GM23338 (cell line): ENCODE data around the gene LRBA. TPM values are rescaled to one million over a fixed set of nuclear protein-coding genes. Genes with fewer than 3 reads are reported as not detected.

Experiments used
- ATAC-seq: fragments of 200-7000 bp; cut with Tn5 transposase; 3 replicates; pipeline ENCODE4 v1.9.1; 2020
- DNase-seq: peaks from one replicate; pipeline ENCODE4 v3.0.0-alpha.2; 2015; ENCODE audit warnings: low spot score
- H2AFZ ChIP-seq: fragments of 200-600 bp; sonication (generic); 2 replicates; pipeline ENCODE4 v1.8.0; 2016; ENCODE audit warnings: antibody characterized with exemption, mild to moderate bottlenecking, moderate library complexity
- H3F3A ChIP-seq: fragments of 200-600 bp; sonication (generic); replicated peaks from 2 replicates; pipeline ENCODE4 v1.8.0; 2017; ENCODE audit warnings: antibody characterized with exemption, mixed run types, low read depth
- H3K27ac ChIP-seq: fragments of 200-600 bp; sonication (generic); 2 replicates; pipeline ENCODE4 v1.6.1; 2016; ENCODE audit warnings: low read depth
- H3K27me3 ChIP-seq: fragments of 200-600 bp; sonication (generic); 2 replicates; pipeline ENCODE4 v1.8.0; 2016; ENCODE audit warnings: mild to moderate bottlenecking, mixed run types, moderate library complexity; ENCODE audit not compliant: insufficient read depth
- H3K36me3 ChIP-seq: fragments of 200-600 bp; sonication (generic); 2 replicates; pipeline ENCODE4 v1.8.0; 2016; ENCODE audit warnings: mild to moderate bottlenecking; ENCODE audit not compliant: insufficient read depth
- H3K4me1 ChIP-seq: fragments of 200-600 bp; sonication (generic); 2 replicates; pipeline ENCODE4 v1.8.0; 2016; ENCODE audit warnings: mild to moderate bottlenecking, moderate library complexity; ENCODE audit not compliant: insufficient read depth
- H3K4me2 ChIP-seq: fragments of 200-600 bp; sonication (generic); 2 replicates; pipeline ENCODE4 v1.7.1; 2017; ENCODE audit warnings: mixed run types
- H3K4me3 ChIP-seq: fragments of 200-600 bp; sonication (generic); 2 replicates; pipeline ENCODE4 v1.6.1; 2016; ENCODE audit warnings: mixed run types
- H3K79me2 ChIP-seq: fragments of 200-600 bp; sonication (generic); replicated peaks from 2 replicates; pipeline ENCODE4 v1.8.0; 2017; ENCODE audit warnings: mild to moderate bottlenecking; ENCODE audit not compliant: insufficient read depth
- H3K9me2 ChIP-seq: fragments of 200-600 bp; sonication (generic); 2 replicates; pipeline ENCODE4 v1.8.0; 2017; ENCODE audit not compliant: insufficient read depth
- H4K20me1 ChIP-seq: fragments of 200-600 bp; sonication (generic); replicated peaks from 2 replicates; pipeline ENCODE4 v1.8.0; 2017; ENCODE audit warnings: mild to moderate bottlenecking; ENCODE audit not compliant: insufficient read depth
- H3K27ac Mint-ChIP-seq: 2 replicates; pipeline ENCODE4 v1.8.0; 2020; ENCODE audit warnings: inconsistent platforms, mild to moderate bottlenecking, moderate library complexity, mixed read lengths
- H3K27me3 Mint-ChIP-seq: 3 replicates; pipeline ENCODE4 v1.8.0; 2022; ENCODE audit warnings: low read depth, mild to moderate bottlenecking, moderate library complexity, mixed read lengths, inconsistent platforms; ENCODE audit not compliant: insufficient read depth, poor library complexity
- H3K36me3 Mint-ChIP-seq: 3 replicates; pipeline ENCODE4 v1.8.0; 2021; ENCODE audit warnings: low read depth, mild to moderate bottlenecking, inconsistent platforms, moderate library complexity, mixed read lengths
- H3K4me1 Mint-ChIP-seq: 3 replicates; pipeline ENCODE4 v1.8.0; 2020; ENCODE audit warnings: mild to moderate bottlenecking, inconsistent platforms, mixed read lengths
- H3K4me3 Mint-ChIP-seq: 3 replicates; pipeline ENCODE4 v1.8.0; 2021; ENCODE audit warnings: moderate library complexity, mild to moderate bottlenecking, inconsistent platforms, mixed read lengths
- H3K9me3 Mint-ChIP-seq: 3 replicates; pipeline ENCODE4 v1.8.0; 2020; ENCODE audit warnings: moderate library complexity, mild to moderate bottlenecking, inconsistent platforms, mixed read lengths
- CREB1 ChIP-seq: fragments of 250-450 bp; sonication (Bioruptor Pico); IDR thresholded peaks from 2 replicates; pipeline ENCODE4 v1.5.0; 2020; ENCODE audit warnings: low read depth, mild to moderate bottlenecking, moderate library complexity
- EZH2 ChIP-seq: fragments of 200-600 bp; sonication (generic); IDR thresholded peaks from one replicate; pipeline ENCODE4 v1.8.0; 2017; ENCODE audit warnings: antibody characterized with exemption, mild to moderate bottlenecking, low read depth; ENCODE audit not compliant: unreplicated experiment
- EZH2phosphoT487 ChIP-seq: fragments of 200-600 bp; sonication (generic); IDR thresholded peaks from one replicate; pipeline ENCODE4 v1.8.1; 2018; ENCODE audit warnings: antibody characterized with exemption; ENCODE audit not compliant: unreplicated experiment
- JUNB ChIP-seq: IDR thresholded peaks from one replicate; pipeline ENCODE4 v1.6.1; 2016; ENCODE audit warnings: antibody characterized with exemption; ENCODE audit not compliant: unreplicated experiment
- NANOG ChIP-seq: IDR thresholded peaks from 2 replicates; pipeline ENCODE4 v1.6.1; 2016; ENCODE audit warnings: antibody characterized with exemption, borderline replicate concordance
- POLR2AphosphoS5 ChIP-seq: IDR thresholded peaks from 2 replicates; pipeline ENCODE4 v1.6.1; 2016; ENCODE audit warnings: antibody characterized with exemption, low read depth
- STAT1 ChIP-seq: IDR thresholded peaks from one replicate; pipeline ENCODE4 v1.6.1; 2016; ENCODE audit warnings: antibody characterized with exemption; ENCODE audit not compliant: unreplicated experiment
- ZNF114 ChIP-seq: fragments of 250-450 bp; sonication (Bioruptor Pico); IDR thresholded peaks from 2 replicates; pipeline ENCODE4 v1.5.0; 2020; ENCODE audit warnings: mild to moderate bottlenecking, moderate library complexity
- ZNF331 ChIP-seq: fragments of 250-450 bp; sonication (Bioruptor Pico); IDR thresholded peaks from 2 replicates; pipeline ENCODE4 v1.5.0; 2020; ENCODE audit warnings: low read depth, mild to moderate bottlenecking, moderate library complexity
- polyA plus RNA-seq: library from polyadenylated mRNA; unstranded; fragments of >200 nt; fragmentation: Nextera tagmentation; extraction: Ambion mirVana; gene quantifications from 2 replicates; pipeline ENCODE4 v1.2.1, GENCODE V29; 2016
- total RNA-seq: library from RNA; depleted of rRNA; stranded (reverse); fragments of >200 nt; shearing (Covaris generic); gene quantifications from 2 replicates; pipeline ENCODE4 v1.2.3, GENCODE V29; 2014
- TF ChIP-seq, protein P1 (sequence below): IDR thresholded peaks from one replicate; pipeline ENCODE4 v1.6.1; 2018; ENCODE audit warnings: antibody characterized with exemption; ENCODE audit not compliant: unreplicated experiment
- TF ChIP-seq, protein P2 (sequence below): IDR thresholded peaks from 2 replicates; pipeline ENCODE4 v1.6.1; 2016; ENCODE audit warnings: antibody characterized with exemption
- TF ChIP-seq, protein P3 (sequence below), 2 experiments: fragments of 200-600 bp in 1 of 2; sonication (generic) in 1 of 2; conservative IDR thresholded peaks; 2 replicates each; pipeline versions ENCODE4 v1.5.1 to v1.6.1; 2016 to 2017; ENCODE audit warnings: antibody characterized with exemption in 2 of 2, low read depth in 2 of 2, mild to moderate bottlenecking in 2 of 2, moderate library complexity in 1 of 2

The LRBA gene
- total and polyA plus RNA-seq, 2 experiments from 2014 or later: 23.3 to 126 TPM

DNA sequence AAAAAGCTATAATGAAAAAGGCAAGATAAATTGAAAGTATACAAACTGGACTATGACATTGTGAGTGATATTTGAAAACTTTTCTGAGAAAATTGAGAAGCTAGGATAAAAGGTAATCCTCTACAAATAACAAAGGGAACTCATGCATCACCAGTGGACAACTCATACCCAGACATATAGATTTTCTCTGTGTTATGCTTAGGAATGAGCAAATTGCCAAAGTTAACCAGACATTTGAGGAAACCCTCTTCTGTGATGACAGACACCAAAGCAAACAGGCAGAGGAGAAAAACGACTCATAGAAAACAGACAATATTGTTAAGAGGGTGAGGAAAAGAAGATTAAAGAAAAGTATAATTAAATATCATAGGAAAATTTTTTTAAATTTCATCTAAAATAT is 246.6 kb downstream of the LRBA start:
- Mint-ChIP-seq H3K36me3 (no peaks in the 10 kb centered on the region), H3K4me1 (peaks cover 9% of the 10 kb centered on the region; the same call in 2 of the 3 replicates), H3K9me3 (no peaks in the 10 kb centered on the region), H3K27ac (no peak overlapping the region), H3K4me3 (no peak overlapping the region), H3K27me3 (no peaks in the 10 kb centered on the region)
- no peaks in the 10 kb centered on the region for H3K36me3 ChIP-seq
- H3K4me2 ChIP-seq: no peak overlapping the region
- H3K4me1 ChIP-seq: no peaks in the 10 kb centered on the region
- H3K4me3 ChIP-seq: no peak overlapping the region
- no peaks in the 10 kb centered on the region for H4K20me1 ChIP-seq
- no peak overlapping the region for H3K27ac ChIP-seq
- DNase-seq (no peak), ATAC-seq (no peak)
- H3K27me3 ChIP-seq: no peaks in the 10 kb centered on the region
- no peaks in the 10 kb centered on the region for H3F3A ChIP-seq
- no peaks in the 10 kb centered on the region for H3K9me2 ChIP-seq
- H2AFZ ChIP-seq: no peak overlapping the region
- no peaks in the 10 kb centered on the region for H3K79me2 ChIP-seq
- TF ChIP-seq EZH2 (no peak), ZNF114 (CRISPR knock-in tag) (no peak), POLR2AphosphoS5 (no peak), JUNB (no peak), ZNF331 (CRISPR knock-in tag) (no peak), STAT1 (no peak), CREB1 (CRISPR knock-in tag) (no peak), NANOG (no peak), EZH2phosphoT487 (no peak)
- TF ChIP-seq, protein P1, sequence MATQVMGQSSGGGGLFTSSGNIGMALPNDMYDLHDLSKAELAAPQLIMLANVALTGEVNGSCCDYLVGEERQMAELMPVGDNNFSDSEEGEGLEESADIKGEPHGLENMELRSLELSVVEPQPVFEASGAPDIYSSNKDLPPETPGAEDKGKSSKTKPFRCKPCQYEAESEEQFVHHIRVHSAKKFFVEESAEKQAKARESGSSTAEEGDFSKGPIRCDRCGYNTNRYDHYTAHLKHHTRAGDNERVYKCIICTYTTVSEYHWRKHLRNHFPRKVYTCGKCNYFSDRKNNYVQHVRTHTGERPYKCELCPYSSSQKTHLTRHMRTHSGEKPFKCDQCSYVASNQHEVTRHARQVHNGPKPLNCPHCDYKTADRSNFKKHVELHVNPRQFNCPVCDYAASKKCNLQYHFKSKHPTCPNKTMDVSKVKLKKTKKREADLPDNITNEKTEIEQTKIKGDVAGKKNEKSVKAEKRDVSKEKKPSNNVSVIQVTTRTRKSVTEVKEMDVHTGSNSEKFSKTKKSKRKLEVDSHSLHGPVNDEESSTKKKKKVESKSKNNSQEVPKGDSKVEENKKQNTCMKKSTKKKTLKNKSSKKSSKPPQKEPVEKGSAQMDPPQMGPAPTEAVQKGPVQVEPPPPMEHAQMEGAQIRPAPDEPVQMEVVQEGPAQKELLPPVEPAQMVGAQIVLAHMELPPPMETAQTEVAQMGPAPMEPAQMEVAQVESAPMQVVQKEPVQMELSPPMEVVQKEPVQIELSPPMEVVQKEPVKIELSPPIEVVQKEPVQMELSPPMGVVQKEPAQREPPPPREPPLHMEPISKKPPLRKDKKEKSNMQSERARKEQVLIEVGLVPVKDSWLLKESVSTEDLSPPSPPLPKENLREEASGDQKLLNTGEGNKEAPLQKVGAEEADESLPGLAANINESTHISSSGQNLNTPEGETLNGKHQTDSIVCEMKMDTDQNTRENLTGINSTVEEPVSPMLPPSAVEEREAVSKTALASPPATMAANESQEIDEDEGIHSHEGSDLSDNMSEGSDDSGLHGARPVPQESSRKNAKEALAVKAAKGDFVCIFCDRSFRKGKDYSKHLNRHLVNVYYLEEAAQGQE: no peak
- TF ChIP-seq, protein P2, sequence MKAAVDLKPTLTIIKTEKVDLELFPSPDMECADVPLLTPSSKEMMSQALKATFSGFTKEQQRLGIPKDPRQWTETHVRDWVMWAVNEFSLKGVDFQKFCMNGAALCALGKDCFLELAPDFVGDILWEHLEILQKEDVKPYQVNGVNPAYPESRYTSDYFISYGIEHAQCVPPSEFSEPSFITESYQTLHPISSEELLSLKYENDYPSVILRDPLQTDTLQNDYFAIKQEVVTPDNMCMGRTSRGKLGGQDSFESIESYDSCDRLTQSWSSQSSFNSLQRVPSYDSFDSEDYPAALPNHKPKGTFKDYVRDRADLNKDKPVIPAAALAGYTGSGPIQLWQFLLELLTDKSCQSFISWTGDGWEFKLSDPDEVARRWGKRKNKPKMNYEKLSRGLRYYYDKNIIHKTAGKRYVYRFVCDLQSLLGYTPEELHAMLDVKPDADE: no peak

DNA sequence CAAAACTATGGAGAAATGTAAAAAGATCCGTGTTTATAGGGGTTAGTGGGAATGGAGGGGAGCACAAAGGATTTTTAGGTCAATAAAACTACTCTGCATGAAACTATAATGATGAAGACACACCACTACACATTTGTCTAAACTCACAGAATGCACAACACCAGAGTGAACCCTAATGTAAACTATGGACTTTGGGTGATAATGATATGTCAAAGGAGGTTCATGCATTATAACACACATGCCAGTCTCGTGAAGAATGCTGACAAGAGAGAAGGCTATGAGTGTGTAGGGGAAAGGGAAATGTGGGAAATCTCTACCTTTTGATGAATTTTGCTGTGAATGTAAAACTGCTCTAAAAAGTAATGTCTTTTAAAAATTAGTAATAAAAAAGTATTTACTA is 249.9 kb downstream of the LRBA start:
- H3K4me2 ChIP-seq: no peak overlapping the region
- Mint-ChIP-seq H3K36me3 (no peaks in the 10 kb centered on the region), H3K27me3 (no peaks in the 10 kb centered on the region), H3K27ac (no peak overlapping the region), H3K9me3 (no peaks in the 10 kb centered on the region), H3K4me3 (no peak overlapping the region), H3K4me1 (peaks cover 9% of the 10 kb centered on the region; the same call in 2 of the 3 replicates)
- H2AFZ ChIP-seq: no peak overlapping the region
- no peaks in the 10 kb centered on the region for H4K20me1 ChIP-seq
- H3K27me3 ChIP-seq: no peaks in the 10 kb centered on the region
- DNase-seq: no peak
- no peaks in the 10 kb centered on the region for H3K9me2 ChIP-seq
- H3K4me3 ChIP-seq: no peak overlapping the region
- ATAC-seq: no peak
- no peaks in the 10 kb centered on the region for H3K79me2 ChIP-seq
- no peaks in the 10 kb centered on the region for H3F3A ChIP-seq
- H3K27ac ChIP-seq: no peak overlapping the region
- no peaks in the 10 kb centered on the region for H3K36me3 ChIP-seq
- H3K4me1 ChIP-seq: no peaks in the 10 kb centered on the region
- TF ChIP-seq ZNF331 (CRISPR knock-in tag) (no peak), ZNF114 (CRISPR knock-in tag) (no peak), STAT1 (no peak), CREB1 (CRISPR knock-in tag) (no peak), EZH2 (no peak), POLR2AphosphoS5 (no peak), EZH2phosphoT487 (no peak), NANOG (no peak)
- TF ChIP-seq, protein P1: no peak
- TF ChIP-seq, protein P2: no peak
- TF ChIP-seq, protein P3, sequence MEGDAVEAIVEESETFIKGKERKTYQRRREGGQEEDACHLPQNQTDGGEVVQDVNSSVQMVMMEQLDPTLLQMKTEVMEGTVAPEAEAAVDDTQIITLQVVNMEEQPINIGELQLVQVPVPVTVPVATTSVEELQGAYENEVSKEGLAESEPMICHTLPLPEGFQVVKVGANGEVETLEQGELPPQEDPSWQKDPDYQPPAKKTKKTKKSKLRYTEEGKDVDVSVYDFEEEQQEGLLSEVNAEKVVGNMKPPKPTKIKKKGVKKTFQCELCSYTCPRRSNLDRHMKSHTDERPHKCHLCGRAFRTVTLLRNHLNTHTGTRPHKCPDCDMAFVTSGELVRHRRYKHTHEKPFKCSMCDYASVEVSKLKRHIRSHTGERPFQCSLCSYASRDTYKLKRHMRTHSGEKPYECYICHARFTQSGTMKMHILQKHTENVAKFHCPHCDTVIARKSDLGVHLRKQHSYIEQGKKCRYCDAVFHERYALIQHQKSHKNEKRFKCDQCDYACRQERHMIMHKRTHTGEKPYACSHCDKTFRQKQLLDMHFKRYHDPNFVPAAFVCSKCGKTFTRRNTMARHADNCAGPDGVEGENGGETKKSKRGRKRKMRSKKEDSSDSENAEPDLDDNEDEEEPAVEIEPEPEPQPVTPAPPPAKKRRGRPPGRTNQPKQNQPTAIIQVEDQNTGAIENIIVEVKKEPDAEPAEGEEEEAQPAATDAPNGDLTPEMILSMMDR (conservative IDR thresholded peaks at IDR 0.05; ENCODE audit: low read depth in 2 of 2): no peak
